ENCODE data around the gene C6orf58. TPM values are rescaled to one million over a fixed set of nuclear protein-coding genes. Genes with fewer than 3 reads are reported as not detected.
"Not testable (repeated sequence)": the region's sequence is repeated elsewhere in the genome, so short reads cannot be mapped to it uniquely, and the experiment has no call there.

The C6orf58 gene
- total RNA-seq, 8 experiments from 2014 or later: 0.18 to 0.96 (median 0.36) TPM; not detected in 3

DNA sequence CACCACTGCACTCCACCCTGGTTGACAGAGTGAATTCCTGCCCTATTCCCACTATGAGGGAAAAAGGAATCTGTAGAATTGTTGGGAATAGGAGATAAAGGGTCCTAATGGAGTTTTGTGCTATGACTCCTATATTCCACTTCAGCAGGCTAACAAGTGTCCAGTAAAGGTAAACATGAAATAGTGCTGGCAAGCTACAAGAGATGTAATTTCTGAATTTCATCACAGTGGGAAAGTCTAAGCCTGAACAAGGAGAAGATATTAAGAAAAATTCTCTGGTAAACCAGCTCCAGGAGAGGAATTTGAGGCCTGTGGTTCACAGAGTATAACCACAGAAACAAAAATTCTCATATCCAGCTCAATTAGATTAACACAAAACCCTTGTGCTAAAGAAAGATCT is 10.3 kb upstream of the C6orf58 start:
- Histone ChIP-seq H3K27ac (no peak overlapping the region), H3K4me3 (no peak overlapping the region), H3K4me1 (replicated peaks in 1 of 2) (no peaks in the 10 kb centered on the region)
- in situ Hi-C loops (cut with MboI; ENCODE audit: low pct_unique_long_range_greater_than_20kb in 2 of 9, low sequenced_read_pairs in 9 of 9, unreplicated experiment in 9 of 9): loop anchor here in 1 of 9 experiments (25.0 kb wide), 1 partner anchor 121 kb away; no protein-coding TSS in a partner anchor
- ATAC-seq (replicated peaks in 6 of 8): no peak

- in situ Hi-C loops (cut with MboI; ENCODE audit: low pct_unique_long_range_greater_than_20kb in 2 of 9, low sequenced_read_pairs in 9 of 9, unreplicated experiment in 9 of 9): loop anchor here in 1 of 9 experiments (25.0 kb wide), 1 partner anchor 120 kb away; no protein-coding TSS in a partner anchor
- Histone ChIP-seq H3K4me1 (replicated peaks in 1 of 2) (no peaks in the 10 kb centered on the region), H3K27ac (no peak overlapping the region), H3K4me3 (no peak overlapping the region)
- 0 to 100% (median 62%) methylated on average over 1 to 2 of the region's 2 CpGs for WGBS, 10 experiments
- no peak for ATAC-seq (replicated peaks in 6 of 8)
These were observed 9.5 kb upstream of the C6orf58 start for GRCh38 chr6:127567476-127567875.

- ATAC-seq (replicated peaks in 6 of 8): no peak
- Histone ChIP-seq H3K4me1 (replicated peaks in 1 of 2) (no peaks in the 10 kb centered on the region), H3K4me3 (no peak overlapping the region), H3K27ac (no peak overlapping the region)
- in situ Hi-C loops (cut with MboI; ENCODE audit: low pct_unique_long_range_greater_than_20kb in 2 of 9, low sequenced_read_pairs in 9 of 9, unreplicated experiment in 9 of 9): loop anchor here in 1 of 9 experiments (25.0 kb wide), 1 partner anchor 116 kb away; no protein-coding TSS in a partner anchor
- WGBS, 10 experiments: 26 to 100% (median 83%) methylated on average over 1 of the region's 1 CpG; no CpG with 5 or more reads in 1 of the 10 experiments
These were observed 6.1 kb upstream of the C6orf58 start for GRCh38 chr6:127570739-127571389.

- 0 to 86% (median 66%) methylated on average over 1 to 3 of the region's 3 CpGs; no CpG with 5 or more reads in 2 of the 10 experiments for WGBS, 10 experiments
- in situ Hi-C loops (cut with MboI; ENCODE audit: low pct_unique_long_range_greater_than_20kb in 2 of 9, low sequenced_read_pairs in 9 of 9, unreplicated experiment in 9 of 9): no loop called here
- no peak for ATAC-seq (replicated peaks in 6 of 8)
These were observed 1.9 kb downstream of the C6orf58 start for GRCh38 chr6:127578900-127579299.

GRCh38 chr6:127581576-127581975 is 4.6 kb downstream of the C6orf58 start:
- ATAC-seq (replicated peaks in 6 of 8): no peak
- no peak overlapping the region for H3K27ac ChIP-seq
- H3K4me1 ChIP-seq (replicated peaks in 1 of 2): no peaks in the 10 kb centered on the region
- in situ Hi-C loops (cut with MboI; ENCODE audit: low pct_unique_long_range_greater_than_20kb in 2 of 9, low sequenced_read_pairs in 9 of 9, unreplicated experiment in 9 of 9): no loop called here
- H3K4me3 ChIP-seq: no peak overlapping the region

More at GRCh38 chr6:127578900-127579299, 1.9 kb downstream of the C6orf58 start:
- no peaks in the 10 kb centered on the region for H3K4me1 ChIP-seq (replicated peaks in 1 of 2)
- H3K4me3 ChIP-seq: no peak overlapping the region
- no peak overlapping the region for H3K27ac ChIP-seq

GRCh38 chr6:127582777-127583462 is 5.9 kb downstream of the C6orf58 start:
- WGBS, 10 experiments: 24 to 91% (median 53%) methylated on average over 2 to 4 of the region's 4 CpGs; no CpG with 5 or more reads in 2 of the 10 experiments
- H3K4me1 ChIP-seq (replicated peaks in 1 of 2): no peaks in the 10 kb centered on the region
- H3K4me3 ChIP-seq: no peak overlapping the region
- in situ Hi-C loops (cut with MboI; ENCODE audit: low pct_unique_long_range_greater_than_20kb in 2 of 9, low sequenced_read_pairs in 9 of 9, unreplicated experiment in 9 of 9): no loop called here
- peak in 2 of 8 experiments; percentile 54 to 57 for ATAC-seq (replicated peaks in 6 of 8)
- H3K27ac ChIP-seq: no peak overlapping the region

GRCh38 chr6:127585123-127585522 is 8.1 kb downstream of the C6orf58 start:
- no peak for ATAC-seq (replicated peaks in 6 of 8)
- Histone ChIP-seq H3K27ac (no peak overlapping the region), H3K4me3 (no peak overlapping the region), H3K4me1 (replicated peaks in 1 of 2) (no peaks in the 10 kb centered on the region)
- 39 to 100% (median 87%) methylated on average over 2 of the region's 2 CpGs; no CpG with 5 or more reads in 1 of the 10 experiments for WGBS, 10 experiments
- in situ Hi-C loops (cut with MboI; ENCODE audit: low pct_unique_long_range_greater_than_20kb in 2 of 9, low sequenced_read_pairs in 9 of 9, unreplicated experiment in 9 of 9): no loop called here

DNA sequence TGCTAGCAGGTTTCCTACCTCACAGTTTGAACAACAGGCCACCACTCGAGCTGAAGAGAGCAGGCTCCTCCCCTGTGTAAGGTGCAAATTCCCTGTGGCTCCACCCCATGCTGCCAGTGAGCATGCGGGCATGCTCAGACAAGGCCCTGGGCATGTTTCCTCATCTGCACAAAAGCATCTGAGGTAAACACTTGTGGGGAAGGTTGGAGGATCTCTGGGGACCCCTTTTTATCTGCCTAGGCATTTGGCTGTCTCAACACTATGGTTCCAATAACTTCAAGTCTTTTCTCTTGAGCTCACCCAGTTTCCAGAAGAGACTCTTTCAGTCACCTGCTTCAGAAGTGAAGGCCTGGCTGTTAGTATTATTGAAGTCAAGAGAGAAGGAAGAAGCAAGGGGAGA is 9.4 kb downstream of the C6orf58 start:
- Histone ChIP-seq H3K4me1 (replicated peaks in 1 of 2) (no peaks in the 10 kb centered on the region), H3K27ac (no peak overlapping the region), H3K4me3 (no peak overlapping the region)
- 0 to 100% (median 30%) methylated on average over 1 to 2 of the region's 2 CpGs; no CpG with 5 or more reads in 4 of the 10 experiments for WGBS, 10 experiments
- in situ Hi-C loops (cut with MboI; ENCODE audit: low pct_unique_long_range_greater_than_20kb in 2 of 9, low sequenced_read_pairs in 9 of 9, unreplicated experiment in 9 of 9): no loop called here
- ATAC-seq (replicated peaks in 6 of 8): no peak

DNA sequence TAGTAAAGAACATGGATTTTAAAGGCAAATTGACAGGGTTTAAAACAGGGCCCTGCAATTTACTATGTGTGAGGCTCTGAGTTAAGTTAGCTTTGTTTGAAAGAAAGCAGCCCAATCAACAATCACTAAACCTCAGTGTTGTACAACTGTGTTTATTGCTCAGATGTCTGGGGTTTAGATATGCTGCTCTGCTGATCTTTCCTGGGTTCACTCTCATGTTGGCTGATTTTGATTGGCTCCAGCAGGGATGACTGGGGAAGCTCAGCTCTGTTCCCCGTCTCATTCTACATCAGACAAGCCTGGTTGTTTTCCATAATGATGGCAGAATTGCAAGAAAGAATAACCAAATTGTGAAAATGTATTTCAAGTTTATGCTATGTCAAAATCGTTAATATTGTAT is 10.9 kb downstream of the C6orf58 start:
- WGBS, 10 experiments: 24 to 77% (median 60%) methylated on average over 1 to 2 of the region's 2 CpGs; no CpG with 5 or more reads in 1 of the 10 experiments
- Histone ChIP-seq H3K4me1 (replicated peaks in 1 of 2) (no peaks in the 10 kb centered on the region), H3K4me3 (no peak overlapping the region), H3K27ac (no peak overlapping the region)
- in situ Hi-C loops (cut with MboI; ENCODE audit: low pct_unique_long_range_greater_than_20kb in 2 of 9, low sequenced_read_pairs in 9 of 9, unreplicated experiment in 9 of 9): no loop called here
- no peak for ATAC-seq (replicated peaks in 6 of 8)

DNA sequence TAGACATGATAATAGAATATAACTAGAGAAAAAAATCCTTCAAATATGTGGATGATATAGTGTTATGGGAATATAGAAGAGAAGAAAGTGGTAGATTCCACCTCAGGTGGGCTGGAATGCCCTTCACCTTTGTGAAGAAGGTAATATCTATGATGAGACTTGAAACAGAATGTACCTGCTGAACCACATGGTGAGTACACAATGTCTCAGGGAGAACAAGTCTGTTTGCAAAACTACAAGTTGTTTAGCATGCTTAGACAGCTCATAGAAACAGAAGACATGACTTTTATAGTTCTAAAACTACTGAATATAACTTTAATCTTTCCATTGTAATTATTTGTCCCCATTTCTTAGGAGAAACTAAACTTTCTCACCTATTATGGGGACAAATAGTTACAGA is 12.2 kb downstream of the C6orf58 start:
- H3K27ac ChIP-seq: no peak overlapping the region
- in situ Hi-C loops (cut with MboI; ENCODE audit: low pct_unique_long_range_greater_than_20kb in 2 of 9, low sequenced_read_pairs in 9 of 9, unreplicated experiment in 9 of 9): no loop called here
- no peak for ATAC-seq (replicated peaks in 6 of 8)

GRCh38 chr6:127590344-127590743 is 13.4 kb downstream of the C6orf58 start:
- in situ Hi-C loops (cut with MboI; ENCODE audit: low pct_unique_long_range_greater_than_20kb in 2 of 9, low sequenced_read_pairs in 9 of 9, unreplicated experiment in 9 of 9): no loop called here
- Histone ChIP-seq H3K4me3 (no peak overlapping the region), H3K4me1 (replicated peaks in 1 of 2) (peaks cover 0 to 4% of the 10 kb centered on the region in 2 donors), H3K27ac (no peak overlapping the region)
- 0 to 100% (median 96%) methylated on average over 1 of the region's 1 CpG; no CpG with 5 or more reads in 2 of the 10 experiments for WGBS, 10 experiments
- ATAC-seq (replicated peaks in 6 of 8): no peak

More for the DNA sequence above, 12.2 kb downstream of the C6orf58 start:
- H3K4me1 ChIP-seq (replicated peaks in 1 of 2): peaks cover 0 to 4% of the 10 kb centered on the region in 2 donors
- no peak overlapping the region for H3K4me3 ChIP-seq

- ATAC-seq (replicated peaks in 6 of 8): no peak
- Histone ChIP-seq H3K4me3 (no peak overlapping the region), H3K27ac (no peak overlapping the region), H3K4me1 (replicated peaks in 1 of 2) (peaks cover 0 to 4% of the 10 kb centered on the region in 2 donors)
- 50 to 100% (median 89%) methylated on average over 1 to 5 of the region's 7 CpGs; no CpG with 5 or more reads in 4 of the 10 experiments for WGBS, 10 experiments
- in situ Hi-C loops (cut with MboI; ENCODE audit: low pct_unique_long_range_greater_than_20kb in 2 of 9, low sequenced_read_pairs in 9 of 9, unreplicated experiment in 9 of 9): no loop called here
These were observed 16.0 kb downstream of the C6orf58 start for GRCh38 chr6:127592964-127593363.

DNA sequence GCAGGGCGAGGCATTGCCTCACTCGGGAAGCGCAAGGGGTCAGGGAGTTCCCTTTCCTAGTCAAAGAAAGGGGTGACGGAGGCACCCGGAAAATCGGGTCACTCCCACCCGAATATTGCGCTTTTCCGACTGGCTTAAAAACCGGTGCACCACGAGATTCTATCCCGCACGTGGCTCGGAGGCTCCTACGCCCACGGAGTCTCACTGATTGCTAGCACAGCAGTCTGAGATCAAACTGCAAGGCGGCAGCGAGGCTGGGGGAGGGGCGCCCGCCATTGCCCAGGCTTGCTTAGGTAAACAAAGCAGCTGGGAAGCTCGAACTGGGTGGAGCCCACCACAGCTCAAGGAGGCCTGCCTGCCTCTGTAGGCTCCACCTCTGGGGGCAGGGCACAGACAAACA is 16.5 kb downstream of the C6orf58 start:
- H3K27ac ChIP-seq; in situ Hi-C loops (cut with MboI; ENCODE audit: low pct_unique_long_range_greater_than_20kb in 2 of 9, low sequenced_read_pairs in 9 of 9, unreplicated experiment in 9 of 9); ATAC-seq (replicated peaks in 6 of 8); H3K4me1 ChIP-seq (replicated peaks in 1 of 2): not testable (repeated sequence)
- H3K4me3 ChIP-seq: peak overlapping the region in 1 of 5 donors; percentile 17
- WGBS, 10 experiments: no CpG with 5 or more reads among the region's 21 CpGs
